ENCODE data around the gene LDLRAD3.

The LDLRAD3 gene

DNA sequence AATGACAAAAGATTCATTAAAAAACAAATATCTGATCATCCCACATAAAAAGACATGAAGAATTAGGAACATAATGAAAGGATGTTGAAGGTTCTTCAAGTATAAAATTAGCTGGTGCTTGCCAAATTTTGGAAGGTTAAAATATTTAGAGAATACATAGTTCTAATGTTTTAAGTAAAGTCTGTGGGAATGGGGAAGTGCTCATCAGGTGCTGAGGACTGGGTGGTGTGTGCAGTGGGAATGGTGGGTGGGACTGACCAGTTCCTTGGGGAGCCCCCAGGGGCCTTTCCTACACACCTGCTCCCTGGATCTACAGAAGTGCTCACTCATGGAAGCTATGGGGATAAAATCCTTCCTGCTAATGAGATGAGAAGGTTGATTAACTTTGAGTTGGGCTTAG is 11.8 kb downstream of the LDLRAD3 start:
- DNase-seq (ENCODE audit: low read depth in 2 of 2) = no peak

DNA sequence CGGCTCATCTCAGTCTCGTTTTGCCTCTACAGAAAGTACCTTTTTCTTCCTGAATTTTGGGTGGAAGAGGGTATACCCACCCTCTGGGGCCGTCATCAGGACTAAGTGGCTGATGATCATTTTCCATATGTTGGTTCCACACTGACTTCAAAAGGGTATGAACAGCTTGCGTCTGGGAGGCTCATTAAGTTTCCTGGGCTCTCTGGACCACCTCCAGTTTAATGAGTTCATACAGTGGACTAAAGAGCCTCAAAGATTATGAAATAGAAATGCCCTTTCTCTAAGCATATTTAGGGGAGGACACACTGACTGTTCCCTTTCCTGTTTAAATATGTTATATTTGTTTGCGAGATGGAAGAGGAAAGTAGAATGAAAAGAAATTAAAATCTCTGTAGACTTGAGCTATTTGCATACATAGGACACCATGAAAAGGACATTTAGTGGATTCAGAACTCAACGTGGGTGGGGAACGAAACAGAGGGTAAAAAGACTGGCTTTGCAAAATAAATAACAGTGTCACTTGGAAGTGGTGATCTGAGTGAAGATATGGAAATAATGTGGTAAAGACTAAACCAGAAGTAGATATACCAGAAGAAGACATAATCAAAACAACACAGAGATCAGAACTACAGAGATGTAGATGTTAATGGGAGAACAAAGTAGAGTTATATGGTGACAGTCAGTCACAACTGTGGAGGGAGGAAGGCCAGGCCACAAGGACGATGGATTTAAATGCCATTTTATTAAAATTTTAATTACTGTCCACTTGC is 18.7 kb downstream of the LDLRAD3 start:
- no peak for DNase-seq (ENCODE audit: low read depth in 2 of 2)

- no peak for DNase-seq (ENCODE audit: low read depth in 2 of 2)
Measured at GRCh38 chr11:35963911-35964310, 20.0 kb downstream of the LDLRAD3 start.

DNA sequence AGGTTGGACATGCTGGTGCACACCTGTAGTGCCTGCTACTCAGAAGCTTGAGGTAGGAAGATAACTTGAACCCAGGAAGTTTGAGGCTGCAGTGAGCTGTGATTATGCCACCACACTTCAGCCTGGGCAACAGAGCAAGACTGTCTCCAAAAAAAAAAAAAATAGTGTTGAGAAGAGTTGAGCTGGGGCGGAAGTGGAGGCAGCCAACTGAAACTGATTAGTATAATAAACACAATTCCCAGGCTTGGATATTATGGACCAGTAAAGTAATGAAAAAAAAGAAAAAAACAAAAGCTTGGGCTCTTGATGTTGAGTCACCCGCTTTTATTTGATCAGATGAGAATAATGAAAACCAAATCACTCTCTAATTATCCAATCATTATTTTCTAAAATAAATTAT is 21.0 kb downstream of the LDLRAD3 start:
- no peak for DNase-seq (ENCODE audit: low read depth in 2 of 2)

DNA sequence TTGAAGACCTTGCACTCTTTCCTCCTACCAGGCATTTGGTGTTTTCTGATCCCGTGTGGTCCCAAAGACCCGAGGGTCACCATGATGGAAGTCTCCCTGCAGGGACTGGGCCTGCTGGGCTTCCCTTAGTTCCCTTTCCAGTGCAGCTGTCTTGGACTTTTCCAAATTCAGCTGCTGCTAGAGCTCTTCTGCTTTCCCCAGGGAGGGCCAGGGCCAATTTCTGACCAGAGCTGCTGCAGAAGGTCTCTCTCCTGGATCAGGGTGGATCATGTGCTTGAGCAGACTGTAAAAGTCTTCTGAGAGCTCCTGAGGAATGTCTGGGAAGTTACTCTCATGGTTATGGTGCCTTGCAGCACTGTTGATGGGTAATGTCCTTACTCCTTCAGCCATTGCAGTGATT is 23.2 kb downstream of the LDLRAD3 start:
- DNase-seq (ENCODE audit: low read depth in 2 of 2) = no peak

- no peak for DNase-seq (ENCODE audit: low read depth in 2 of 2)
Measured at GRCh38 chr11:35968386-35969088, 24.7 kb downstream of the LDLRAD3 start.

GRCh38 chr11:35969089-35970042 is 25.5 kb downstream of the LDLRAD3 start:
- DNase-seq (ENCODE audit: low read depth in 2 of 2) = no peak

DNA sequence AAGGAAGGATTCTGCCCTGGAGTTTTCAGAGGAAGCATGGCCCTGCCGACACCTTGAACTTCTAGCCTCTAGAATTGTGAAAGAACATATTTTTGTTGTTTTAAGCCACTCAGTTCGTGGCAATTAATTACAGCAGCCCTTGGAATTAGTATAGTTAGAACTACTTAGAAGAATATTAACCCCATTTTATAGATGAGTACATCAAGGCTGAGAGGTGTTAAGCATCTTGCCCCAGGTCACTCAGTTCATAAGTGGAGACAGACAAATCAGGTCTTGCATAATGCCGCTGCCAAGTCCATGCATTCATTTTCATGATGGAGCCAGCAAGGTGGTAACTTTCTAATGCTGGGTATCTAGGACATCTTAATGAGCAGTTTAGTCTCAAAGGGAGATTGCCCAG is 26.6 kb downstream of the LDLRAD3 start:
- DNase-seq (ENCODE audit: low read depth in 2 of 2) = no peak

DNA sequence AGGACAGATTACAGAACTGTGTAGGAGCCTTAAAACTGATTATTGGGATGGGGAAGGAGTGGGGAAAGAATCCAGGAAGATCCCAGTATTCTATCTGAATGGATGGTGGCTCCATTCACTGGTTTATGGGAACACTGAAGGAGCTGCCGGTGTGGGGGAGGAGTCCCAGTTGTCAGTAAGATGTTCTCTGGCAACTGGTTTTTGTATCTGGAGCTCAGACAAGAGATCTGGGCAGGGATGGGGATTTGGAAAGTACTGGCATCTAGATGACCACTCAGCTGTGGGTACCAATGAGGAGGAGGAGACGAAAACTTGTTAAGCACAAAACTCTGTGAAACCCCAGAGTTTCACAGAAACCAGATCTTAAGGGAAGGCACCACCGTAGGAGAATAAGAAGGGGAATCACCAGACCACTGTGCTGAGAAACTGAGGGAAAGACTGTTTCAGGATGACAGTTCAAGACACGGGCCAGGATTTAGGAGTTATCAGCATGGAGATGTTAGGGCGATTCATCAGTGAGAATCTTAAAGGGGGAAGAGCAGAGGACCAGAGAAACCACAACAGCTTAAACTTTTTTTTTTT is 28.1 kb downstream of the LDLRAD3 start:
- DNase-seq (ENCODE audit: low read depth in 2 of 2) = no peak

- DNase-seq (ENCODE audit: low read depth in 2 of 2) = no peak
Measured at GRCh38 chr11:35974882-35975589, 31.2 kb downstream of the LDLRAD3 start.

DNA sequence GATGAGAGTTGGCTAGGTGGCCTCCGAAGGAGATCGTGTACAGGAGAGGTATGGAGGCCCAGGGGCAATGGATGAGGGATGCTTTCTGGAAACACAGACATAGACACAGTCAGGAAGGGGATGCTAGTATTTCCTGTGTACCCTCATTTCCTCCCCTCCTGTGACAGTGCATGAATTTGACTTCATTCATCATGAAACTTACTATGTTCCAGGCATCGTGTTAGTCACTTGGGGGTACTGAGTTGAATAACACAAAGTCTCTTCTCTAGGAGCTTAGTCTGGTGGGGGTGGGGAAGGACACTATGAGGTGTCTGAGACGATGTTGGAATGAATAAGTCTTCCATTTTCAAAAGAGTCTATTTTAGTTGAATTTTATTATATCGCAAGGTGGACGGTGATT is 32.6 kb downstream of the LDLRAD3 start:
- DNase-seq (ENCODE audit: low read depth in 2 of 2) = no peak

- no peak for DNase-seq (ENCODE audit: low read depth in 2 of 2)
Measured at GRCh38 chr11:35978183-35978582, 34.3 kb downstream of the LDLRAD3 start.

- DNase-seq (ENCODE audit: low read depth in 2 of 2) = no peak
Measured at GRCh38 chr11:35978891-35979290, 35.0 kb downstream of the LDLRAD3 start.

- no peak for DNase-seq (ENCODE audit: low read depth in 2 of 2)
Measured at GRCh38 chr11:35980686-35981390, 37.0 kb downstream of the LDLRAD3 start.

DNA sequence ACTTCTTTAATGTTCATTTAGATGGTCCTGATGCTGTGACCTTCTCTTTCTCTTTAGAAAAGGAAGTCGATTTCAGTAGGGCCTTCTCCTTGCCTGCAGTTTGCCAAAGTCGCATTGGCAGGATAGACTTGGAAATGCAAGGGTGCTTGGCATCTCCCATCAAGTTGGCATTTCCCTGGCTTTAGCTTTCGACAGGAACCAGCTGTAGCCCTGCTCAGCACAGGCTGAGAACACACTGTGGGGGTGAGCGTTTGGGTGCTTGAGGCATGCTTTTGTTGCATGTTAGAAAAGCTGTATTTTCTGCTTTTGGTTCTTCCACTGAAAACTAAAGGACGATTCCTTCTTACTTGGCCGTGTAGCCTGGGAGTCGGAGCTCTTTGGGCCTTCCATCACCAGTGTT is 37.7 kb downstream of the LDLRAD3 start:
- DNase-seq (ENCODE audit: low read depth in 2 of 2) = no peak

DNA sequence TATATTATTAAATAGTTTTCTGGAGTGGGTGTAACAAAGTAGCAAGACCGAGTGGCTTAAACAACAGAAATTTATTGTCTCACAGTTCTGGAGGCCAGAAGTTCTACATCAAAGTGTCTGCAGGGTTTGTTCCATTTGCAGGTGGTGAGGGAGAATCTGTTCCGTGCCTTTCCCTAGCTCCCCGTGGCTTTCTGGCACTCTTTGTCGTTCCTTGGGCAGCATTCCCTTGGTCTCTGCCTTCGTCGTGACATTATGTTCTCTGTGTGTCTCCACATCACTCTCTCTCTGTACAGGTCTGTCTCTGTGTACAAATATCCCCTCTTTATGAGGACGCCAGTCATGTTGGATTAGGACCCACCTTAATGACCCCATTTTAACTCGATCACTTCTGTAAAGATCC is 38.2 kb downstream of the LDLRAD3 start:
- no peak for DNase-seq (ENCODE audit: low read depth in 2 of 2)

- no peak for DNase-seq (ENCODE audit: low read depth in 2 of 2)
Measured at GRCh38 chr11:35983981-35984380, 40.1 kb downstream of the LDLRAD3 start.

GRCh38 chr11:35986947-35987346 is 43.1 kb downstream of the LDLRAD3 start:
- no peak for DNase-seq (ENCODE audit: low read depth in 2 of 2)

DNA sequence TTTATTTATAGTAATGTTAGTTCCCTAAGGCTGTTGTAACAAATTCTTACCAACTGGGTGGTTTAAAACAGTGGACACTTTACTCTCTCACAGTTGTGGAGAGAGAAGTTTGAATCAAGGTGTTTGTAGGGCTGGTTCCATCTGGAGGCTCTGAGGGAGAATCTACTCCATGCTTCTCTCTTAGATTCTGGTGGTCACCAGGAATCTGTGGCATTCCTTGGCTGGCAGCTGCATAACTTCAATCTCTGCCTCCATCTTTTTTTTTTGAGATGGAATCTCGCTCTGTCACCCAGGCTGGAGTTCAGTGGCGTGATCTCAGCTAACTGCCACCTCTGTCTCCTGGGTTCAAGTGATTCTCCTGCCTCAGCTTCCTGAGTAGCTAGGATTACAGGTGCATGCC is 46.3 kb downstream of the LDLRAD3 start:
- no peak for DNase-seq (ENCODE audit: low read depth in 2 of 2)

- DNase-seq (ENCODE audit: low read depth in 2 of 2) = no peak
Measured at GRCh38 chr11:35990816-35991215, 47.0 kb downstream of the LDLRAD3 start.

GRCh38 chr11:35992548-35992947 is 48.7 kb downstream of the LDLRAD3 start:
- DNase-seq (ENCODE audit: low read depth in 2 of 2) = no peak
